ENCODE data around the gene SMIM35. TPM values are rescaled to one million over a fixed set of nuclear protein-coding genes. Genes with fewer than 3 reads are reported as not detected.

Gene SMIM35
- total RNA-seq, 3 donors from 2014 or later, result not detected

DNA sequence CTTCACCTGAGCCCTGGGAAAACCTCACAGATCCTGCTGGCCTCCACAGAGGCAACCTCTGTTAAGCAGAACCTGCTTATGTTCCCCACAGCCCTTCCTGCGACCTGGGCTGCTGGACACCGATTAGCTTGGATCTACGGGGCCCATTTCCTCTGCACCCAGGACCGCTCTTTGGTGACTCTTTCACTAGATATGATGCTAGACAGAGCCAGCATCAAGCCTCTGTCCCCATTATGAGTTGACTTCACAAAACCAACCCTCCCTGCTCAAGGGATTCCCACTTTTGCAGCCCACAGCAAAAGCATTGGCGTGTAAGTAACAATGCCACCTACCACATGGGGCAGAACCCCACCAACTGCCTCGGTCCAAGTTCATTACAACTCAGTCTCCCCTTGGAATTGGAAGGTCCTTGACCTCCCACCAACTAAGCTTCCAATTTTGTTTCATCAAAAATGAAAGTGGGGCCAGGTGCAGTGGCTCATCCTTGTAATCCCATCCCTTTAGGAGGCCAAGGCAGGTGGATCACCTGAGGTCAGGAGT is 25.1 kb downstream of the SMIM35 start:
- no peak overlapping the region for H3K27ac ChIP-seq
- TF ChIP-seq POLR2A (IDR thresholded peaks at IDR 0.05) (no peak), POLR2AphosphoS5 (IDR thresholded peaks at IDR 0.05) (no peak)
- TF ChIP-seq, protein P1, sequence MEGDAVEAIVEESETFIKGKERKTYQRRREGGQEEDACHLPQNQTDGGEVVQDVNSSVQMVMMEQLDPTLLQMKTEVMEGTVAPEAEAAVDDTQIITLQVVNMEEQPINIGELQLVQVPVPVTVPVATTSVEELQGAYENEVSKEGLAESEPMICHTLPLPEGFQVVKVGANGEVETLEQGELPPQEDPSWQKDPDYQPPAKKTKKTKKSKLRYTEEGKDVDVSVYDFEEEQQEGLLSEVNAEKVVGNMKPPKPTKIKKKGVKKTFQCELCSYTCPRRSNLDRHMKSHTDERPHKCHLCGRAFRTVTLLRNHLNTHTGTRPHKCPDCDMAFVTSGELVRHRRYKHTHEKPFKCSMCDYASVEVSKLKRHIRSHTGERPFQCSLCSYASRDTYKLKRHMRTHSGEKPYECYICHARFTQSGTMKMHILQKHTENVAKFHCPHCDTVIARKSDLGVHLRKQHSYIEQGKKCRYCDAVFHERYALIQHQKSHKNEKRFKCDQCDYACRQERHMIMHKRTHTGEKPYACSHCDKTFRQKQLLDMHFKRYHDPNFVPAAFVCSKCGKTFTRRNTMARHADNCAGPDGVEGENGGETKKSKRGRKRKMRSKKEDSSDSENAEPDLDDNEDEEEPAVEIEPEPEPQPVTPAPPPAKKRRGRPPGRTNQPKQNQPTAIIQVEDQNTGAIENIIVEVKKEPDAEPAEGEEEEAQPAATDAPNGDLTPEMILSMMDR (IDR thresholded peaks at IDR 0.05), result no peak
- intact Hi-C loops (cut with DNase I; ENCODE audit: low total_unique reads), result no loop called here
- no peak for DNase-seq (ENCODE audit: low spot score in 2 of 2)
- no peaks in the 10 kb centered on the region for H3K4me1 ChIP-seq
- no peaks in the 10 kb centered on the region for H3K36me3 ChIP-seq
- H3K27me3 ChIP-seq, result peaks cover 0 to 5% of the 10 kb centered on the region in 2 donors
- no peaks in the 10 kb centered on the region for H3K9me3 ChIP-seq
- H3K4me3 ChIP-seq, result no peak overlapping the region

DNA sequence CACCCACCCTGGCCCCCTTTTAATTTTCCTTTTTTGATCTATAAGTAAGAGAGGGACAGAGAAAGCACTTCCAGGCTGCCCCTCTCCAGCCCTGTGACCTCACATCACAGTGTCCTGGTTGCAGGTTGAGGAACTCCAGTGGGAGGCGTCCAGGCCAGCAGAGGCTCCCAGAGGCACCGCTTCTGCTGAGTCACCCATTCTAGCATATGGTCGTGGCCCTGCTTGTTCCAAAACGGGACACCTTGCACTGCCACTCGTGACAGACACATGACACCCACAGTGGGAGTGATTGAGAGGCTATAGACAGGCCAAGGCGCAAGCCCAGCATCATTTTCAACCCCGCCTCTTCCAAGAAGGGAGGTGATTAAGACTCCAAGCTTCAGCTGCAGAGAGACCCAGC is 25.9 kb downstream of the SMIM35 start:
- no peaks in the 10 kb centered on the region for H3K9me3 ChIP-seq
- no peaks in the 10 kb centered on the region for H3K4me1 ChIP-seq
- no peaks in the 10 kb centered on the region for H3K36me3 ChIP-seq
- peaks cover 0 to 5% of the 10 kb centered on the region in 2 donors for H3K27me3 ChIP-seq
- H3K4me3 ChIP-seq, result no peak overlapping the region
- intact Hi-C loops (cut with DNase I; ENCODE audit: low total_unique reads), result no loop called here
- DNase-seq (ENCODE audit: low spot score in 2 of 2), result no peak
- H3K27ac ChIP-seq, result no peak overlapping the region
- TF ChIP-seq POLR2A (IDR thresholded peaks at IDR 0.05) (no peak), POLR2AphosphoS5 (IDR thresholded peaks at IDR 0.05) (no peak)
- TF ChIP-seq, protein P1 (IDR thresholded peaks at IDR 0.05), result no peak

DNA sequence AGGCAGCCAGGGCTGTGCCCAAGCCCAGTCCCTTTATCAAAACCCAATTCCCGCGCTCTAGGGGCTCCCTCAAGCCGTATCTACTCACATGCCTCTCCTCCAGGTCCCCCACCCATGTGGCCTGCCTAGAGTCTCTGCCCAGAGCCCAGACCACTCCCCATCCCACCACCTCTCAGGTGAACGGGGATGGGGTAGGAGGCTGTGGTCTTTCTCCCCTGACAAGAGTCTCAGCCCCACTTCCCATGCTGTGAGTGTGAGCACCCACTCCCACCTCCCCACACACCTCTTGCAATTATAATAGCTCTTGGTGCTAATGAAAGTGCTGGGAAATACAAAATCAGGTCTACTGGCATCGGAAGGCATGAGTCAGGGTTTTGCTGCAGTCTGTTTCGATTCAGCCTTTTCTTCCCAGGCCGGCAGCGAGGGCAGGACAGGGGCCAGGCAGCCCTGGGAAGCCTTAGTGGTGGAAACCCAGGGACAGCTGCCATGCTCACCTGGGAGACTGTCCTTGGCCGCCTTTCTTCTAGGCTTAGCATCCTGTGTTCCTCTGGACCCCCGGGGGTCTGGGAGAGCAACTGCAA is 26.6 kb downstream of the SMIM35 start:
- no peaks in the 10 kb centered on the region for H3K36me3 ChIP-seq
- no peaks in the 10 kb centered on the region for H3K9me3 ChIP-seq
- H3K4me1 ChIP-seq, result no peaks in the 10 kb centered on the region
- H3K27ac ChIP-seq, result no peak overlapping the region
- H3K27me3 ChIP-seq, result peaks cover 0 to 5% of the 10 kb centered on the region in 2 donors
- TF ChIP-seq POLR2A (IDR thresholded peaks at IDR 0.05) (no peak), POLR2AphosphoS5 (IDR thresholded peaks at IDR 0.05) (no peak)
- TF ChIP-seq, protein P1 (IDR thresholded peaks at IDR 0.05), result no peak
- no peak overlapping the region for H3K4me3 ChIP-seq
- peak in 1 of 2 donors; percentile 24 for DNase-seq (ENCODE audit: low spot score in 2 of 2)
- intact Hi-C loops (cut with DNase I; ENCODE audit: low total_unique reads), result no loop called here

DNA sequence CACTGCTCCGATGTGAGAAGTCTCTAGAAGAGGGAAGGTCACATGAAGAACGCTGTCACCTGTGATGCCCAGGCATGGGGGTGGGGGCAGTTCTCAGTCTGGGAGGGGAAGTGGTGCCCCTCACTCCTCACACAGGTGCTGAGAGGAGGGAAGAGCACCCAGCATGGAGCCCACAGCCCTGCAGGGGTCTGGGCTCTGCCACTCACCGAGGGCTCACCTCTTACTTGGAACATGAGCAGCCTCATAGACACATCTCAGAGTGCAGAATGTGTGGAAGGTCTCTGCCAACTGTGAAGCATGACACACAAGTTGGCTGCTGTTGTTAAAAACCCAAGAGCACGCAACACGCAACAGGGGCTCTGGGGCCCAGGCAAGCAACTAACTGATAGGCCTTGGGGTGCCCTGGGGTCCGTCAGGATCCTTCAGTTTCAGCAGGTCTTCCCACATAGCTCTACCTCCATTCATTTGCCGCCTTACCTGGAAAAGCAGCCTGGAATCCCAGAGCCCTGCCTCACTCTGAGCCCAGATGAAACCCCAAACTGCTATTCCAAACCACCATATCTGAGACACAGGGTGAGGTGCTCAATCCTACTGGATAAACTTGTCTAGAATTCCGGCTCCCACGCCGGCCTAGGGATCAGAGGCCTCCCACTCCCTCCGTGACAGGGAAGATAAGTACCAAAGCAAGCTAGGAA is 27.4 kb downstream of the SMIM35 start:
- H3K4me1 ChIP-seq, result no peaks in the 10 kb centered on the region
- H3K36me3 ChIP-seq, result no peaks in the 10 kb centered on the region
- peak in 1 of 2 donors; percentile 37 for DNase-seq (ENCODE audit: low spot score in 2 of 2)
- no peaks in the 10 kb centered on the region for H3K9me3 ChIP-seq
- TF ChIP-seq POLR2AphosphoS5 (IDR thresholded peaks at IDR 0.05), result no peak
- TF ChIP-seq, protein P1 (IDR thresholded peaks at IDR 0.05), result no peak
- no peak for TF ChIP-seq POLR2A (IDR thresholded peaks at IDR 0.05)
- H3K27me3 ChIP-seq, result peaks cover 0 to 5% of the 10 kb centered on the region in 2 donors
- no peak overlapping the region for H3K27ac ChIP-seq
- intact Hi-C loops (cut with DNase I; ENCODE audit: low total_unique reads), result no loop called here
- no peak overlapping the region for H3K4me3 ChIP-seq

All from breast epithelium (tissue), 4 donors.